ENCODE data around the gene CPT1A. TPM values are rescaled to one million over a fixed set of nuclear protein-coding genes. Genes with fewer than 3 reads are reported as not detected.

The CPT1A gene
- total and polyA plus RNA-seq, 7 donors = 12.0 to 87.8 (median 33.9) TPM

DNA sequence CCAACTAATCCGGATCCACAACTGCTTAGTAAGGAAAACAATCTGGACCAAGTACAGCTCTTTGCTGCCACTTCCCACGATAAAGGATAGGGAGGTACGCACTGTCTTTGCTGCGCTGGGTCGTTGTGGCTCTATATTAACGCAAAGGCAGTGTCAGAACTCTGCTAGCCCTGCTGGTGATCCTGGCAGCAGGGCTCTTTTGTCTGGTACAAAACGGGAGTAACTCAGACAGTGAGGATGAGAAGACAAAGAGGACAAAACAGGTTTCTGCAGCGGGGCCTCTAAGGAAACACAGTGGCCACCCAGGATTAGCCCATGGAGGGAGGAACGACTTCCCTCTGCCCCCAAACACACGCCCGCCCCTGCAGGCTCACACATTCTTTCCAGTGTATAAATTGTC is 131.3 kb downstream of the CPT1A start:
- 88 to 92% methylated on average over 11 of the region's 11 CpGs for WGBS, 2 donors
- no peaks in the 10 kb centered on the region for H3K4me1 ChIP-seq
- peaks cover 0 to 22% (median 0%) of the 10 kb centered on the region in 3 donors for H3K27me3 ChIP-seq
- H3K27ac ChIP-seq = no peak overlapping the region
- intact Hi-C loops (cut with DNase I) = no loop called here
- H3K36me3 ChIP-seq = no peaks in the 10 kb centered on the region
- TF ChIP-seq POLR2AphosphoS5 (IDR thresholded peaks at IDR 0.05) = no peak
- no peak for TF ChIP-seq POLR2A (IDR thresholded peaks at IDR 0.05)
- TF ChIP-seq EP300 (IDR thresholded peaks at IDR 0.05) = no peak
- TF ChIP-seq, protein P1, sequence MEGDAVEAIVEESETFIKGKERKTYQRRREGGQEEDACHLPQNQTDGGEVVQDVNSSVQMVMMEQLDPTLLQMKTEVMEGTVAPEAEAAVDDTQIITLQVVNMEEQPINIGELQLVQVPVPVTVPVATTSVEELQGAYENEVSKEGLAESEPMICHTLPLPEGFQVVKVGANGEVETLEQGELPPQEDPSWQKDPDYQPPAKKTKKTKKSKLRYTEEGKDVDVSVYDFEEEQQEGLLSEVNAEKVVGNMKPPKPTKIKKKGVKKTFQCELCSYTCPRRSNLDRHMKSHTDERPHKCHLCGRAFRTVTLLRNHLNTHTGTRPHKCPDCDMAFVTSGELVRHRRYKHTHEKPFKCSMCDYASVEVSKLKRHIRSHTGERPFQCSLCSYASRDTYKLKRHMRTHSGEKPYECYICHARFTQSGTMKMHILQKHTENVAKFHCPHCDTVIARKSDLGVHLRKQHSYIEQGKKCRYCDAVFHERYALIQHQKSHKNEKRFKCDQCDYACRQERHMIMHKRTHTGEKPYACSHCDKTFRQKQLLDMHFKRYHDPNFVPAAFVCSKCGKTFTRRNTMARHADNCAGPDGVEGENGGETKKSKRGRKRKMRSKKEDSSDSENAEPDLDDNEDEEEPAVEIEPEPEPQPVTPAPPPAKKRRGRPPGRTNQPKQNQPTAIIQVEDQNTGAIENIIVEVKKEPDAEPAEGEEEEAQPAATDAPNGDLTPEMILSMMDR (IDR thresholded peaks at IDR 0.05) = no peak
- H3K9me3 ChIP-seq = no peaks in the 10 kb centered on the region
- no peak overlapping the region for H3K4me3 ChIP-seq
- no peak for DNase-seq

DNA sequence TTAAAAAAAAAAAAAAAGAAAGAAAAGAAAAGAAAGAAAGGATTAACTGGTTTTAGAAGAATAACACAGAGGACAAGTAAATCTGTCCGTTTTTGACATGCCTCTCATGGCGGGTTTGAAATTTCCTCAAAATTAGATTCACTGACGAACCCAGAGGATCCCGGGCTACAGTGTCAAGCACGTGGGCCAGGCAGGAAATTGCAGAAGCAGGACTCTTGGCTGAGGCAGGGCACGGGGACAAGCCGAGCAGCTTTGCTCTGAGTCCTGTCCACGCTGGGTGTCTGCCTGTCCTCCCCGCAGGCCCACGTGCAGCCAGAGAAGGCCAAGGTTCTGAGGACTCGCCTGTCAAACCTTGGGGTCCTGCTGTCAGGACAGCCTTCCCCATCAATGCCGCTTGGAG is 132.7 kb downstream of the CPT1A start:
- H3K27me3 ChIP-seq = peaks cover 0 to 33% (median 0%) of the 10 kb centered on the region in 3 donors
- peaks cover 0 to 4% (median 0%) of the 10 kb centered on the region in 4 donors for H3K4me1 ChIP-seq
- no peak for DNase-seq
- H3K27ac ChIP-seq = no peak overlapping the region
- no peak overlapping the region for H3K4me3 ChIP-seq
- TF ChIP-seq POLR2A (IDR thresholded peaks at IDR 0.05) (no peak), POLR2AphosphoS5 (IDR thresholded peaks at IDR 0.05) (no peak), EP300 (IDR thresholded peaks at IDR 0.05) (no peak)
- TF ChIP-seq, protein P1 (IDR thresholded peaks at IDR 0.05) = no peak
- H3K36me3 ChIP-seq = no peaks in the 10 kb centered on the region
- no peaks in the 10 kb centered on the region for H3K9me3 ChIP-seq
- WGBS, 2 donors = 89 to 94% methylated on average over 12 of the region's 12 CpGs
- intact Hi-C loops (cut with DNase I) = no loop called here

DNA sequence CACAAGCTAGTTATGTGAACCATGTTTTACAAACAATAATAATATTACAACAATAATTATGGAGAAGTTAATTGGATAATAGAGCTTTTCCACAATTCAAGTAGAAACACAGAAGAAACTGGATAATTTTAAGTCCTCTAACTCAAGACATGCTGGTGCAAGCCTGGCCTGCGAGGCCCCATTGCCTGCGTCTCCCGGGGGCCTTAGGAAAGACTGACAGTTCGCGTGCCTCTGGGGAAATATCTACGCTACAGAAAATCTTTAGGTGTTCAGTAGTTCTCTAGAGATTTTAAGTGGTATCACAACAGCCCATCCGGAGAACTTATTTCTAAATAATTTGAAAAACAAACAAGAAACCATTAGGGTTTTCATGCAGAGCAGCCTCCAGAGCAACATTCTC is 134.2 kb downstream of the CPT1A start:
- Histone ChIP-seq H3K4me1 (peaks cover 0 to 4% (median 0%) of the 10 kb centered on the region in 4 donors), H3K27me3 (peaks cover 0 to 29% (median 0%) of the 10 kb centered on the region in 3 donors), H3K36me3 (no peaks in the 10 kb centered on the region), H3K4me3 (no peak overlapping the region), H3K9me3 (no peaks in the 10 kb centered on the region), H3K27ac (no peak overlapping the region)
- 90 to 96% methylated on average over 7 of the region's 7 CpGs for WGBS, 2 donors
- intact Hi-C loops (cut with DNase I) = no loop called here
- no peak for TF ChIP-seq EP300 (IDR thresholded peaks at IDR 0.05)
- TF ChIP-seq POLR2A (IDR thresholded peaks at IDR 0.05) = no peak
- no peak for TF ChIP-seq POLR2AphosphoS5 (IDR thresholded peaks at IDR 0.05)
- TF ChIP-seq, protein P1 (IDR thresholded peaks at IDR 0.05) = no peak
- DNase-seq = no peak

DNA sequence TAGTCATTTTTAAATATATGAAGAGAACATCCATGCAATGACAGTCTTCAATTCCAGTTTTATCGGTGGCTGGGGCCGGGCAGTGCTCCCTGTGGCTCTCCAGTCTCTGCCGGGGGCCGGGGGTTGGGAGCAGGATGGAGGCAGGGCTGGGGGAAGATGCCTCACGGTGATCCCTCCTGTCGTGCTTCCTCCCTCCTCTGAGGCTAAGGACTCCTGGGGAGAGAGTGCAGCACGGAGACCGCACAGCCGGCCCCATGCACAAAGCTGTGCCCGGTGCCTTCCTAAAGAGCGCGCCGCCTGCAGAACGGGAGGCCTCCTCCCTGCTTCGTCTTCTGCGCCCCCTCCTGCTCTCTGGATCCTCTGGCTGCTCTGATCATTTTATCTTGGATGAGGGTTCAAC is 136.8 kb downstream of the CPT1A start:
- DNase-seq = no peak
- intact Hi-C loops (cut with DNase I) = no loop called here
- WGBS, 2 donors = 50 to 56% methylated on average over 16 of the region's 16 CpGs

More for the DNA sequence above, 136.8 kb downstream of the CPT1A start:
- H3K4me1 ChIP-seq = peaks cover 0 to 4% (median 0%) of the 10 kb centered on the region in 4 donors
- H3K36me3 ChIP-seq = no peaks in the 10 kb centered on the region
- H3K9me3 ChIP-seq = no peaks in the 10 kb centered on the region
- H3K27ac ChIP-seq = no peak overlapping the region
- TF ChIP-seq EP300 (IDR thresholded peaks at IDR 0.05) (no peak), POLR2A (IDR thresholded peaks at IDR 0.05) (no peak), POLR2AphosphoS5 (IDR thresholded peaks at IDR 0.05) (no peak)
- TF ChIP-seq, protein P1 (IDR thresholded peaks at IDR 0.05) = no peak
- no peak overlapping the region for H3K4me3 ChIP-seq
- peaks cover 0 to 30% (median 3%) of the 10 kb centered on the region in 3 donors for H3K27me3 ChIP-seq

Other genes starting within 250 kb of the CPT1A start
- gene GAL, start 157.4 kb downstream of the CPT1A start, total RNA-seq = 10 to 100 TPM in 3 of 4 donors, 1 to 10 TPM in 1; 4.1 to 11.8 (median 11.4) TPM
- gene GAL, start 157.4 kb downstream of the CPT1A start, polyA plus RNA-seq = 10 to 100 TPM in 1 of 3 donors, not detected in 2; 12.9 TPM
- not detected for gene TESMIN, start 90.4 kb downstream of the CPT1A start, total RNA-seq
- gene TESMIN, start 90.4 kb downstream of the CPT1A start, polyA plus RNA-seq = 1 to 10 TPM; 2.3 to 6.3 (median 4.8) TPM
- 10 to 100 TPM; 53.7 to 99.1 (median 67.5) TPM for gene MRPL21, start 61.9 kb upstream of the CPT1A start, total RNA-seq
- gene MRPL21, start 61.9 kb upstream of the CPT1A start, polyA plus RNA-seq = 100 to 1,000 TPM; 107 to 134 (median 124) TPM
- gene IGHMBP2, start 62.0 kb upstream of the CPT1A start, total RNA-seq = 10 to 100 TPM; 12.2 to 41.3 (median 30.4) TPM
- 10 to 100 TPM in 1 of 3 donors, 1 to 10 TPM in 2; 5.4 to 15.7 (median 8.1) TPM for gene IGHMBP2, start 62.0 kb upstream of the CPT1A start, polyA plus RNA-seq
- gene MRGPRD, start 139.1 kb upstream of the CPT1A start, total RNA-seq = 1 to 10 TPM in 3 of 4 donors, not detected in 1; 1.9 to 2.2 (median 2.1) TPM
- gene MRGPRD, start 139.1 kb upstream of the CPT1A start, polyA plus RNA-seq = not detected
- 100 to 1,000 TPM; 118 to 263 (median 138) TPM for gene MRGPRF, start 171.3 kb upstream of the CPT1A start, total RNA-seq
- 10 to 100 TPM in 1 of 3 donors, 1 to 10 TPM in 2; 1.8 to 18.7 (median 4.2) TPM for gene MRGPRF, start 171.3 kb upstream of the CPT1A start, polyA plus RNA-seq
- gene TPCN2, start 207.0 kb upstream of the CPT1A start, total RNA-seq = 10 to 100 TPM; 17.5 to 43.5 (median 25.3) TPM
- 10 to 100 TPM in 1 of 3 donors, 1 to 10 TPM in 2; 1.6 to 14.4 (median 1.8) TPM for gene TPCN2, start 207.0 kb upstream of the CPT1A start, polyA plus RNA-seq

Measured in sigmoid colon (tissue), 7 donors.